GM18498 (cell line): ENCODE data around the gene CD14.
"Not testable (repeated sequence)": the region's sequence is repeated elsewhere in the genome, so short reads cannot be mapped to it uniquely, and the experiment has no call there.

ENCODE experiments used
- ATAC-seq: cut with Tn5 transposase; IDR thresholded peaks from one replicate; pipeline ENCODE4 v1.9.1; 2021; ENCODE audit warnings: mild to moderate bottlenecking, moderate library complexity; ENCODE audit not compliant: unreplicated experiment

The CD14 gene

DNA sequence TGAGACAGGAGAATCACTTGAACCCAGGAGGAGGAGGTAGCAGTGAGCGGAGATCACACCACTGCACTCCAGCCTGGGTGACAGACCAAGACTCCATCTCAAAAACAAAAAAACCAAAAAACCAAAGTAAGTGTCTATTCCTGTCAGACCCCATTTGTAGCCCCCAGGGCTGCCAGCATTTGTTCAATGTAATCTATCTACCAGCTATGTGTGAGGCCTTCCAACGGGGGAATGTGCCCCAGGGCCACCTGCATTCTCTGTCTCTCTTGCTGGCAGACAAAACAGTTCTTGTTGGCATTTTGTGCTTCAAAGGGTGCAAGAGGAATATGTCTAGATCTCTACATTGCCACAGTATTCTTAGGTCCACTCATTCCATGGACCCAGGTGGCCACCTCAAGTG lies 34.1 kb downstream of the CD14 start:
- no peak for ATAC-seq

DNA sequence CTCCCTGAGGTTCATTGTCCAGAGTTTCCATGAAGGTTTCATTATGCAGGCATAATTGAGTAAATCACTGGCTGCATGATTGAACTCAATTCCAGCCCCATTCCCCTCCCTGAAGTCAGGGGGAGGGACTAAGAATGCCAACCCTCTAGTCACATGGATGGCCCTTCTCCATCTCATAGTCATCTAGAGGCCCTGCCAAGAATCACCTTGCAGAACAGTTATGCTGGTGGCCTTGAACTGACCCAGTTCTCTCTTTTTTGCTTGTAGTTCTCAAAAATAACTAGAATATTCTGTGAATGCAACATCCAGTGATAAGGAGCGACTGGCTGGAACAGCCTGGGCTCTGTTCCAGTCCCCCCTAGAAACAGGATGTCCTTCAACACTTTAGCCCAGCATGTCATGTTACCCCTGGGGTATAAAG lies 36.6 kb downstream of the CD14 start:
- ATAC-seq = no peak

DNA sequence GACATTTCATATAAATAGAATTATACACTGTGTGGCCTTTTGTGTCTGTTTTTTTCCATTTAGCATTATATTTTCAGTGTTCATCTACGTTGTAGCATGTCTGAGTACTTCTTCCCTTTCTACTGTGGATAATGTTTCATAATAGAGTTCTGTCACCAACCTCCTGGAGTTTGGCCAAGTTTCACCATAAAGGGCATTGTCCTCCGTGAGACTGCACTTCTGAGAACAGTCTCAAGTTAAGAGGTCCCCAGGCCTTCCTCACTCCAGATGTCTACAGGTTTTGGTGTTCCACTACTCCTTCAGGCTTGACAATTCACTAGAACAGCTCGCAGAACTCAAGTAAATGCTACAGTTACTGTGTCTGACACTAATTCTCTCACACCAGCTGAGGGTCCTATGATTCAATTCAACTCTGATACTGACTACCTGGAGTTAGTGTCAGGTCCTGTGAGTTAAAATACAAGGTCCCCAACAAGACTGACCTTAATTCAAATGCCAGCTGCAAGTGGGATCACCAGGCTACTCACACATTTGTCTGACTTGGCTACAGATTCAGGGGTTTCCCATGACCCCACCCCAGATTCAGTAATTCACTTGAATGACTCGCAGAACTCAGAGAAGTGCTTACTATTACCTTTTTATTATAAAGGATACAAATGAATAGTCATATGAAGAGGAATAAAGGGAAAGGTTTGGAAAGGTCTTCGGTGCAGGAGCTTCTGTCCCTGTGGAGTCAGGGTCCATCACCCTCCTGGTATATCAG lies 37.3 kb downstream of the CD14 start:
- no peak for ATAC-seq

DNA sequence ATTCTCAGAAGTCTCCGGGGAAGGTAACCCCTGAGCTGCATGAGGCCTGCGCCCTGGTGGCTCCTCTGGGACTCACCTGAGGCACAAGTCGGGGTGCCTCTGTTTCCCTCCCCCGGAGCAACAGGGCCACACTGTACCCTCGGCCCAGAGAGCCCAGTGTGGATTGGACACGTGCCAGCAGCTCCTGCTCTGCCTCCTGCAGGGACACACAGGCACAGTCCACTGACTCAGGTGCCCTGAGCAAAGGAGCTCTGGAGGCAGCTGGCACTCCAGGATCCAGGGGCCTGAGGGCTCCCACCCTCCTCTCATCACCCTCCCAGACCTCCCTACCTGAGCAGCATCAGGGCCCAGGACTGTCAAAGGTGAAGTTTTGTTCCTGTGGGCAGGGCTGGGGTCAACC lies 38.8 kb downstream of the CD14 start:
- no peak for ATAC-seq

DNA sequence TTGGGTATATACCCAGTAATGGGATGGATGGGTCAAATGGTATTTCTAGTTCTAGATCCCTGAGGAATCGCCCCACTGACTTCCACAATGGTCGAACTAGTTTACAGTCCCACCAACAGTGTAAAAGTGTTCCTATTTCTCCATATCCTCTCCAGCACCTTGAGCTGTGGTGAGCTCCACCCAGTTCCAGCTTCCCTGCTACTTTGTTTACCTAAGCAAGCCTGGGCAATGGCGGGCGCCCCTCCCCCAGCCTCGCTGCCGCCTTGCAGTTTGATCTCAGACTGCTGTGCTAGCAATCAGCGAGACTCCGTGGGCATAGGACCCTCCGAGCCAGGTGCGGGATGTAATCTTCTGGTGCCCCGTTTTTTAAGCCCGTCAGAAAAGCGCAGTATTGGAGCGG lies 39.9 kb downstream of the CD14 start:
- not testable (repeated sequence) for ATAC-seq

DNA sequence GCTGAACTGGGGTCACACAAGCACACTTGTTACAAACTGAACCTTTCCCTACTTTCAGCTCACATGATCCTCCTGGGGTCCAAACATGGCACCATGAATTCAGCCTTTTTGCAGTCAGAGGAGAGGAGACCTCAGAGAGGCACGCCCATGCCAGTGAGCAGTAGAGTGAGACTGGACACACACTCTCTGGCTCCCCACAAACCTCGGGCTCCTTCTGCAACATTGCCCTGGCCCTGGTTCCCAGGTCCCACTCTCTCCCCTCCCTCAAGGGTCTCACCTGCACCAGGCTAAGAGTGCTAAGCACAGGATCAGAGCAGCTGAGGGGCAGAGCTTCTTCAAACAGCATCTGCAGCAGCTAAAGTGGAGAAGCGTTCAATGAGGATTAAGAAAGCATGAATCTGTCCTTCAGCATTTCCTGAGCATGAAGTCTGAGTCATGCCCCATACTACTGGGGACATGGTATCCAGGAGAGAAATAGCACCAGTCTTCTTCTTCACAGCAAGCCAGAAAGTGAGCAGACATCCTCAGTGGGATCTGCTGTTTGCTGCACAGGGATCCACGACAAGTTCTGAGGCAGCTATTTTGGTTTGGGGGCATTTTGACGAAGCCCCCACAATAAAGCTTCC lies 41.1 kb downstream of the CD14 start:
- no peak for ATAC-seq

DNA sequence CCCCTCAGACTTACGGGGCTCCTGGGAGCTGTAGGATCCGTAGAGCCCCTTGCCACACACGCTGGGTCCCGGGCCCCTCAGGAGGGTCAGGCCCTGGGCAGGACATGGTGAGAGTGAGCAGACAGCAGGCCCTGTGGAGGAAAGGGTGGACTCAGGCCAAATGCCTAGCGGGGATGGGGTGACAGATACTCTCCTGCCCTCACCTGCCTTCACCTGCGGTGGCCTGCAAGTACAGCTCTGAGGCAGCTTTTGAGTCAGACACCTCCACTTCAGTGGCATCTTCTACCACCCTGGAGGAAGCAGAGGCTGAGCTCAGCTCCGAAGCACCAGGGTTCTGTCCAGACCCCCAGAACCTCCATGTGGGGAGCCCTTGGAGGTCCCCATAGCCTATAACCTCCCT lies 42.1 kb downstream of the CD14 start:
- no peak for ATAC-seq

DNA sequence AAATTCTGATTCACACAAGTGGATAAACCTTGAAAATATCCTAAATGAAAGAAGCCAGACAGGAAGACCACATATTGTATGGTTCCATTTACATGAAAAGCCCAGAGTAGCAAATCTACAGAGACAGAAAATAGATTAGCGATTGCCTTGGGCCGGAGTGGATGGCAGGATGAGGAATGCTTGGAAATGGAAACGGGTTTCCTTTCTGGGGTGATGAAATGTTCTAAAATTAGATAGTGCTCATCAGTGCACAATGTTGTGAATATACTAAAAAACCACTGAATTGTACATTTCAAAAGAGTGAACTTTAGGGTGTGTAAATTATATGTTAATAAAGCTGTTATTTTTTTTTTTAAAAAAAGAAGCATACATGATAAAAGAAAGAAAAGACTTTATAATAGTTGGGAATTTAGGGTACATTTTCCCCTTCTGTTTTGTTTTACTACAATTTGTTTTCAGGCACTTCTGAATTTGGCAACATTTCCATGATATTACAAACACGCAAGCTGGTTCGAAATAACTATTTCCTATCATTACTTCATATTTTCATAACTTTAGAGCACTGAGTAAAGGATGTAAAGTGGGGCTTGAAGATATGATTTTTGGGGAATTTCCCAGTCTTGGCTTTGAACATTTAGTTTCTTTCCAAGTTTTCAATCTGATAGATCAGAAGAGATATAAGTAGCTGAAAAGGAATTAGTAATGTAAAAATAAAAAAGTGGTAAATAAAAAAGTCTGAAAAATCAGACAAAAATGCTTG lies 44.5 kb downstream of the CD14 start:
- ATAC-seq = no peak

DNA sequence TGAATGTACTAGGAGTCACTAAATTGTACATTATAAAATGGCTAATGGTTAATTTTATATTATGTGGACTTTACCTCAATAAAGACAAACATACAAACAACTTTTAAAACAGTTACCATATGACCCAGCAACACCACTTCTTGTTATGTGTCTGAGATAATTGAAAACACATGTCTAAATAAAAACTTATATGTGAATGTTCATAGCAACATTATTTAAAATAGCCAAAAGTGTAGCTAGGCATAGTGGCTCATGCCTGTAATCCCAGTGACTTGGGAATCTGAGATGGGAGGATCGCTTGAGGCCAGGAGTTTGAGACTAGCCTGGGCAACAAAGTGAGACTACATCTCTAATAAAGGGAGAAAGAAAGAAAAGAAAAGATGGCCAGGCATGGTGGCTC lies 45.5 kb downstream of the CD14 start:
- ATAC-seq = no peak
